Caco-2 (cell line): ENCODE results near the gene CHEK2. TPM values are rescaled to one million over a fixed set of nuclear protein-coding genes. Genes with fewer than 3 reads are reported as not detected.
"Not testable (repeated sequence)": the region's sequence is repeated elsewhere in the genome, so short reads cannot be mapped to it uniquely, and the experiment has no call there.

Experiments
- BruUV-seq: library from RNA; stranded (reverse); fragments of 400-500 nt; replicated peaks from 2 replicates; lab custom pipeline; 2021; lab: Mats Ljungman, UMichigan
- CTCF ChIA-PET: fragments of 300-600 bp; sonication (Branson Sonifier 250); formaldehyde crosslinking; loops from one replicate; lab custom pipeline; 2022; ENCODE audit warnings: antibody characterized with exemption; lab: Charles Lee
- POLR2A ChIA-PET: fragments of 300-600 bp; sonication (Branson Sonifier 250); formaldehyde crosslinking; loops from one replicate; lab custom pipeline; 2022; ENCODE audit warnings: antibody characterized with exemption; lab: Charles Lee
- DNase-seq, 2 experiments: peaks; one replicate each; pipeline versions ENCODE4 v3.0.0 to v3.0.0-alpha.2; 2020 to 2022
- H3K27me3 ChIP-seq: replicated peaks from 2 replicates; pipeline ENCODE4 v1.6.0; 2011; ENCODE audit warnings: low read length; ENCODE audit not compliant: control insufficient read depth, insufficient read depth
- H3K36me3 ChIP-seq: 2 replicates; pipeline ENCODE4 v1.5.1; 2011; ENCODE audit warnings: low read length; ENCODE audit not compliant: control insufficient read depth, insufficient read depth
- H3K4me1 ChIP-seq: fragments of 250-450 bp; sonication (Bioruptor Pico); 2 replicates; pipeline ENCODE4 v1.5.1; 2020; ENCODE audit warnings: mild to moderate bottlenecking
- H3K4me3 ChIP-seq: 2 replicates; pipeline ENCODE4 v1.5.1; 2011; ENCODE audit warnings: low read depth, mild to moderate bottlenecking, control low read depth, low read length
- H3K9me3 ChIP-seq: fragments of 250-450 bp; sonication (Bioruptor Pico); 2 replicates; pipeline ENCODE4 v1.5.1; 2020; ENCODE audit warnings: mild to moderate bottlenecking, moderate library complexity
- H3K27ac Mint-ChIP-seq: one replicate; pipeline ENCODE4 v1.8.0; 2022; ENCODE audit warnings: mixed read lengths; ENCODE audit not compliant: unreplicated experiment
- H3K27me3 Mint-ChIP-seq: one replicate; pipeline ENCODE4 v1.8.0; 2022; ENCODE audit warnings: mixed read lengths; ENCODE audit not compliant: insufficient read depth, unreplicated experiment
- H3K36me3 Mint-ChIP-seq: one replicate; pipeline ENCODE4 v1.8.0; 2022; ENCODE audit warnings: mild to moderate bottlenecking, mixed read lengths; ENCODE audit not compliant: insufficient read depth, unreplicated experiment
- H3K4me1 Mint-ChIP-seq: one replicate; pipeline ENCODE4 v1.8.0; 2022; ENCODE audit warnings: low read depth, mixed read lengths; ENCODE audit not compliant: unreplicated experiment
- H3K4me3 Mint-ChIP-seq: one replicate; pipeline ENCODE4 v1.8.0; 2022; ENCODE audit warnings: mild to moderate bottlenecking, moderate library complexity, mixed read lengths; ENCODE audit not compliant: unreplicated experiment
- H3K9me3 Mint-ChIP-seq: one replicate; pipeline ENCODE4 v1.8.0; 2022; ENCODE audit warnings: mixed read lengths; ENCODE audit not compliant: unreplicated experiment
- intact Hi-C: fragments of 100-400 bp; cut with micrococcal nuclease; formaldehyde crosslinking; loops from one replicate; pipeline ENCODE4 v1.10.0; 2022; ENCODE audit not compliant: unreplicated experiment
- total RNA-seq: library from RNA; stranded (reverse); gene quantifications from 2 replicates; pipeline ENCODE4 v1.2.3, GENCODE V29; 2022
- TF ChIP-seq, protein P1 (sequence below), 2 experiments: fragments of 200-600 bp in 1 of 2; IDR thresholded peaks; 1 replicate in 1 of 2; 2 replicates in 1 of 2; pipeline versions ENCODE4 v1.5.1 to v1.8.0; 2011 to 2022; ENCODE audit warnings: antibody characterized with exemption in 1 of 2, control low read depth in 1 of 2, inconsistent platforms in 1 of 2, low read depth in 1 of 2, low read length in 1 of 2, mild to moderate bottlenecking in 1 of 2, moderate library complexity in 1 of 2; ENCODE audit not compliant: insufficient read depth in 1 of 2, severe bottlenecking in 1 of 2, unreplicated experiment in 1 of 2

Gene CHEK2
- total RNA-seq, 1 experiment from 2014 or later: 38.0 TPM

DNA sequence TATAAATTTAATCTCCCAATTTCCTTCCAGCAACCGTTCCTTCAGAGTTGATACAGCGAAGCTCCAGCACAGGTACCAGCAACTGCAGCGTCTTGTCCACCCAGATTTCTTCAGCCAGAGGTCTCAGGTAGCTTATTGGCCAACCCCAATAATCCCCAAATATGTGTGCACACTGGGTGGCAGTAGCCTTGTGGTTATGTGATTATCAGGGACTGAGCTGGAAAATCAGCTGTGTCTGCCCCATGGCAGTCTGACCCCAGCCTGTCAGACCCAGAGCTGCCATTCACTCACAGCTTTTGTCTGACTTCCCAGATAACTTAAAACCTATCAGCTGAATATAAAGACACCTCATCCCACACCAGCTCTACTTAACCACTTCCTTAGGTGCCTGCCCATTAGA lies 2.2 kb upstream of the CHEK2 start:
- Histone ChIP-seq H3K9me3 (no peaks in the 10 kb centered on the region), H3K4me1 (no peaks in the 10 kb centered on the region), H3K27me3 (no peaks in the 10 kb centered on the region), H3K36me3 (no peaks in the 10 kb centered on the region; the same call in 1 of the 2 replicates), H3K4me3 (no peak overlapping the region)
- DNase-seq: no peak
- intact Hi-C loops: loop anchor here (5.0 kb wide), 1 partner anchor 83 kb away; no protein-coding TSS in a partner anchor
- TF ChIP-seq, protein P1, sequence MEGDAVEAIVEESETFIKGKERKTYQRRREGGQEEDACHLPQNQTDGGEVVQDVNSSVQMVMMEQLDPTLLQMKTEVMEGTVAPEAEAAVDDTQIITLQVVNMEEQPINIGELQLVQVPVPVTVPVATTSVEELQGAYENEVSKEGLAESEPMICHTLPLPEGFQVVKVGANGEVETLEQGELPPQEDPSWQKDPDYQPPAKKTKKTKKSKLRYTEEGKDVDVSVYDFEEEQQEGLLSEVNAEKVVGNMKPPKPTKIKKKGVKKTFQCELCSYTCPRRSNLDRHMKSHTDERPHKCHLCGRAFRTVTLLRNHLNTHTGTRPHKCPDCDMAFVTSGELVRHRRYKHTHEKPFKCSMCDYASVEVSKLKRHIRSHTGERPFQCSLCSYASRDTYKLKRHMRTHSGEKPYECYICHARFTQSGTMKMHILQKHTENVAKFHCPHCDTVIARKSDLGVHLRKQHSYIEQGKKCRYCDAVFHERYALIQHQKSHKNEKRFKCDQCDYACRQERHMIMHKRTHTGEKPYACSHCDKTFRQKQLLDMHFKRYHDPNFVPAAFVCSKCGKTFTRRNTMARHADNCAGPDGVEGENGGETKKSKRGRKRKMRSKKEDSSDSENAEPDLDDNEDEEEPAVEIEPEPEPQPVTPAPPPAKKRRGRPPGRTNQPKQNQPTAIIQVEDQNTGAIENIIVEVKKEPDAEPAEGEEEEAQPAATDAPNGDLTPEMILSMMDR (IDR thresholded peaks at IDR 0.05; ENCODE audit: insufficient read depth in 1 of 2, low read depth in 1 of 2, low read length in 1 of 2, severe bottlenecking in 1 of 2, unreplicated experiment in 1 of 2): no peak
- ChIA-PET CTCF (no interaction called here), POLR2A (no interaction called here)
- H3K27ac Mint-ChIP-seq: no peak overlapping the region
- peak overlapping the region; percentile 90 for H3K4me3 Mint-ChIP-seq
- no TSS peak for BruUV-seq
- H3K9me3 Mint-ChIP-seq: no peaks in the 10 kb centered on the region
- H3K36me3 Mint-ChIP-seq: peaks cover 36% of the 10 kb centered on the region
- no peaks in the 10 kb centered on the region for H3K27me3 Mint-ChIP-seq
- peaks cover 14% of the 10 kb centered on the region for H3K4me1 Mint-ChIP-seq

DNA sequence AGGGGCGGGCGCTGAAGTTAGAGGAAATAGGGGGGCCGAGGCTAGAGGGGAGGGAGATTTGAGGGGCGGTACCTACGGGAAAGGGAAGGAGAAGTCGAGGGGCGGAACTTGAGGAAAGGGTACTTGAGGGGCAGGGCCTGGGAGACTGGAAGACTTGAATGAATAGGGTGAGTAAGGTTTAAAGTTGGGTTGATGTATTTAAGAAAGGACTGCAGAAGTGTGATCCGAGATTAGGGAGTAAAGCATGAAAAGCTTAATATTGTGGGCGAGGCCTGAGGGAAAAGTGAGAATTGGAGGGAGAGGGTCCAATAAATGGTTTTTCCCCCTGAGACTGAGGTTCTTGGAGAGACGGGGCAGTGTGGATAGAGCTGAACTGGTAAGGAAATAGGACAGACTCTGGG lies 942 bp upstream of the CHEK2 start:
- H3K9me3 Mint-ChIP-seq: no peaks in the 10 kb centered on the region
- DNase-seq: peak in 1 of 2 experiments; percentile 87
- no peaks in the 10 kb centered on the region for H3K27me3 Mint-ChIP-seq
- H3K4me1 ChIP-seq: 0 out of 2 replicates have a peak, but pooled peaks cover 5% of the 10 kb centered on the region
- peak overlapping the region; percentile 90 for H3K4me3 Mint-ChIP-seq
- TF ChIP-seq, protein P1 (IDR thresholded peaks at IDR 0.05; ENCODE audit: insufficient read depth in 1 of 2, low read depth in 1 of 2, low read length in 1 of 2, severe bottlenecking in 1 of 2, unreplicated experiment in 1 of 2): no peak
- H3K27ac Mint-ChIP-seq: peak overlapping the region; percentile 77
- intact Hi-C loops: loop anchor here (5.0 kb wide), 1 partner anchor 85 kb away; no protein-coding TSS in a partner anchor
- ChIA-PET CTCF (no interaction called here), POLR2A (interaction anchor here (0.6 kb wide), 1 partner anchor 23 kb away, joined by 3 read pairs; no protein-coding TSS in a partner anchor)
- H3K4me1 Mint-ChIP-seq: peaks cover 14% of the 10 kb centered on the region
- H3K27me3 ChIP-seq: no peaks in the 10 kb centered on the region
- H3K36me3 Mint-ChIP-seq: peaks cover 34% of the 10 kb centered on the region
- H3K36me3 ChIP-seq: no peaks in the 10 kb centered on the region; the same call in 1 of the 2 replicates
- peak overlapping the region; percentile 72 for H3K4me3 ChIP-seq
- no TSS peak for BruUV-seq
- H3K9me3 ChIP-seq: no peaks in the 10 kb centered on the region

DNA sequence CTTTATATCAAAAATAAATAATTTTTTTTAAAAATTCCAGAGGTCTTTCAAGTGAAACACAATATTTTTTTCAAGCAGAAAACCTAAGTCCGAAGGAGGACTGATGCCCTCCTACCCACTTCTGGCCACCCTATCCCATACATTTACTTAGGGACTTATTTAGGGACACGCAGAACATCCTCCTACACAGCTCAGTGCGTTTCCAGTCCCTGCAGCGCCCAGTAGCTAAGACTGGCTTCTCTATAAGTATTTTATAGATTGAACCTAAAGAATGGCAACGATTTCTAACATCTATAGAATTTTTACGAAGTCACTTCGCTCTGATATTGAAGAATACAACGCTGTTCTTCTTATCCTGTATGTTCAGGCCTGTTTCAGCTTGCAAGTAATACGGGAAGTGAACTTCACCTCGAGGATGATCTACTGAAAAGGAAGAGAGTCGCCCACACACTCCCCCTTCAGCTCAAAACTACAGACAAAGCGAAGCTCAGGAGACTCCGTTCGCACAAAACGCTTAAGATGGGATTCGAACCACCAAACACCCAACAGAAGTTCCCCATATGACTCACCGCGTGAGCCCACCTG lies 328 bp downstream of the CHEK2 start:
- TF ChIP-seq, protein P1 (IDR thresholded peaks at IDR 0.05; ENCODE audit: insufficient read depth in 1 of 2, low read depth in 1 of 2, low read length in 1 of 2, severe bottlenecking in 1 of 2, unreplicated experiment in 1 of 2): no peak
- H3K36me3 ChIP-seq: no peaks in the 10 kb centered on the region
- intact Hi-C loops: loop anchor here (1.0 to 5.0 kb wide), 2 partner anchors 31 to 86 kb away; partner anchors contain the start of gene CCDC117
- Mint-ChIP-seq H3K9me3 (no peaks in the 10 kb centered on the region), H3K27me3 (no peaks in the 10 kb centered on the region), H3K27ac (peak overlapping the region; percentile 77), H3K36me3 (peaks cover 34% of the 10 kb centered on the region), H3K4me1 (peaks cover 14% of the 10 kb centered on the region), H3K4me3 (peak overlapping the region; percentile 90)
- CTCF ChIA-PET: interaction anchor here (0.9 kb wide), 1 partner anchor 31 kb away, joined by 4 read pairs; the partner anchor contains the start of gene CCDC117
- TSS peak; percentile 80 for BruUV-seq
- H3K9me3 ChIP-seq: no peaks in the 10 kb centered on the region
- H3K4me3 ChIP-seq: peak overlapping the region; percentile 44
- H3K4me1 ChIP-seq: 0 out of 2 replicates have a peak, but pooled peaks cover 5% of the 10 kb centered on the region
- no peak for DNase-seq
- POLR2A ChIA-PET: interaction anchor here (0.6 to 0.8 kb wide), 3 partner anchors 29 to 43 kb away, joined by 3 to 7 read pairs (median 3); partner anchors contain the start of gene CCDC117
- no peaks in the 10 kb centered on the region for H3K27me3 ChIP-seq

DNA sequence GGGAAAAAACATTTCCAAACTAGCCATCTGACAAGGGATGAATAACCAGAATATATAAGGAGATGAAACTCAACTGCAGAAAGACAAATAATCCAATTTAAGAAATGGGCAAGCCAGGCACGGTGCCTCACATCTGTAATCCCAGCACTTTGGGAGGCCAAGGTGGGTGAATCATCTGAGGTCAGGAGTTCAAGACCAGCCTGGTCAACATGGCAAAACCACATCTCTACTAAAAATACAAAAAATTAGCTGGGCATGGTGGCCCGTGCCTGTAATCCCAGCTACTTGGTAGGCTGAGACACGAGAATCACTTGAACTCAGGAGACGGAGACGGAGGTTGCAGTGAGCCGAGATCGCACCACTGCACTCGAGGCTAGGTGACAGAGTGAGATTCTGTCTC lies 2.7 kb downstream of the CHEK2 start:
- Mint-ChIP-seq H3K4me1 (peaks cover 14% of the 10 kb centered on the region), H3K36me3 (peaks cover 23% of the 10 kb centered on the region)
- BruUV-seq, intact Hi-C loops, H3K27me3 ChIP-seq, H3K36me3 ChIP-seq, DNase-seq, H3K27ac Mint-ChIP-seq, CTCF ChIA-PET, H3K4me3 Mint-ChIP-seq, H3K4me1 ChIP-seq, H3K27me3 Mint-ChIP-seq, H3K9me3 ChIP-seq, H3K4me3 ChIP-seq, H3K9me3 Mint-ChIP-seq: not testable (repeated sequence)
- POLR2A ChIA-PET: interaction anchor here (0.6 kb wide), 1 partner anchor 61 kb away, joined by 3 read pairs; no protein-coding TSS in a partner anchor
